ENCODE measurements around the gene PCNX1.

DNA sequence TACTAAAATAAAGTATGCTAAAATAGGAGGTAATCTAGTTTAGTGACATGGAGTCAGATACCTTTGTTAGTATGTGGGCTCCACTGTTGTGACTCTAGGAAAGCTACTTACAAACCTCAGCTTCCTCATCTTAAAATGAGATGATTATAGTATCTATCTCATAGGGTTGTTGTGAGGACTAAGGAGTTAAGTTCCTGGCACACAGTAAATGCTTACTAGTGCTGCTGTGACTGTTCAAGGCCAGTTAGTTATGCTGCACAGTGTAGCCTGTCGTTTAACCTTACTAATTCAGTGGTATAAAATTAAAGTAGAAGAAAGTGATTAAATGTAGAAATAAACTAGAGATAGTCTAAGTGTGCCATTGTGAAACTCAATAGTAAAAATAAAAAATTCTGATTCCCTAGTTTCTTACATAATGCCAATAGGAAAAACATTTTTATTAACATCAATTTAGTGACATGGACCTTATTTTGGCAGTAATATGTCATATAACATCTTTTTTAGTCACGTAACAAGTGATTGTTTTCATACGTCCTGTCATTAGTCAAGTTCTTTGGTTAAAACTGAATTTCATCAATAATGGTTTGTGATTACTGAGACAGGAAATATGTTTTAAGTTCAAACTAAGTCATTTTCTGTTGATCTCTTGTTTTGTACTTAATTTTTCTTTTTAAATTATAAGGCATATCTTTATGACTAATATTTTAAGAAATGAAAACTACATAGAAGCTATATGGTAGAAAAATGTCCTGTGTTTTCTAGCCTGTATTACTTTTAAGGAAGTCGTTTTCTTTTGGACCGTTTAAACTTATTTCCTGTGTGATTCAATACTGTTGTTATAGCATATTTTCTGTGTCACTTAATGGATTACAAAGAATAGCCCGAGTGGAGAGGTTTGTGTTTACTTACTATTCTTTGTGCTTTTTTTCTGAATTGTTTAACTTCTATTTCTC is 74.0 kb downstream of the PCNX1 start:
- no peak for TF ChIP-seq POLR2A (IDR thresholded peaks at IDR 0.05)
- TF ChIP-seq, protein P1, sequence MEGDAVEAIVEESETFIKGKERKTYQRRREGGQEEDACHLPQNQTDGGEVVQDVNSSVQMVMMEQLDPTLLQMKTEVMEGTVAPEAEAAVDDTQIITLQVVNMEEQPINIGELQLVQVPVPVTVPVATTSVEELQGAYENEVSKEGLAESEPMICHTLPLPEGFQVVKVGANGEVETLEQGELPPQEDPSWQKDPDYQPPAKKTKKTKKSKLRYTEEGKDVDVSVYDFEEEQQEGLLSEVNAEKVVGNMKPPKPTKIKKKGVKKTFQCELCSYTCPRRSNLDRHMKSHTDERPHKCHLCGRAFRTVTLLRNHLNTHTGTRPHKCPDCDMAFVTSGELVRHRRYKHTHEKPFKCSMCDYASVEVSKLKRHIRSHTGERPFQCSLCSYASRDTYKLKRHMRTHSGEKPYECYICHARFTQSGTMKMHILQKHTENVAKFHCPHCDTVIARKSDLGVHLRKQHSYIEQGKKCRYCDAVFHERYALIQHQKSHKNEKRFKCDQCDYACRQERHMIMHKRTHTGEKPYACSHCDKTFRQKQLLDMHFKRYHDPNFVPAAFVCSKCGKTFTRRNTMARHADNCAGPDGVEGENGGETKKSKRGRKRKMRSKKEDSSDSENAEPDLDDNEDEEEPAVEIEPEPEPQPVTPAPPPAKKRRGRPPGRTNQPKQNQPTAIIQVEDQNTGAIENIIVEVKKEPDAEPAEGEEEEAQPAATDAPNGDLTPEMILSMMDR (IDR thresholded peaks at IDR 0.05), result no peak
